ENCODE measurements around the gene MYO1B.

MYO1B gene

DNA sequence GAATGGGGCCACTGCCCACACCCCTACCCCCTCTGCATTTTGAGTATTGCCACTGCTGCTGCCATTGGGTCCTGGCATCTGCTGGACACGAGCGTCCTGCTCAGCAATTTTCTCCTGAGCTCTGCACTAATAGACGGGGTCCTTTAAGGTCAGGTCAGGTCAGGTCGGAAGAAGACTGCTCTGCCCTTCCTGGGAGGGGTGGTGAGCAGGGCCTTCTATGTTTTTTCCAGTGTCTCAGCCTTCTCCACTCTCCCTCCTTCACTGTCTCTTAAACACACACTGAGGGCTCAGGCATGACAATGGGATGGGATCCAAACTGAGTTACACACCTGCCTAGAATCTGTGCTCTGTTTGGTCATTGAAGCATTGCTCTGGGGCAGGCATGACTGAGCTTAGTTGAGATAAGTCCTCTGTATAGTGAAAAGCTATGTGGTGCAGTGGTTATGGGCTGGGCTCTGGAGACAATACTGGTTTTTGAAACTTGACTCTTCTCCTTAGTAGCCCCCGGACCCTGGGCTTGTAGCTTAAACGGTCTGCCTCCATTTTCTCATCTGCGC, 10.6 kb downstream of the MYO1B start:
- Histone ChIP-seq H4K20me1 (ENCODE audit: insufficient read depth) (no peaks in the 10 kb centered on the region), H3K36me3 (ENCODE audit: insufficient read depth) (no peaks in the 10 kb centered on the region), H3K27ac (no peak overlapping the region), H3K4me2 (no peak overlapping the region), H3K27me3 (ENCODE audit: insufficient read depth, low read depth) (no peaks in the 10 kb centered on the region; the same call in 1 of the 2 replicates), H2AFZ (ENCODE audit: low read depth) (no peak overlapping the region), H3K4me3 (IDR thresholded peaks at IDR 0.05; ENCODE audit: insufficient read depth, low read depth, low read length) (no peak overlapping the region), H3K79me2 (ENCODE audit: insufficient read depth, low read depth) (no peaks in the 10 kb centered on the region), H3K9ac (no peak overlapping the region), H3K4me1 (ENCODE audit: low read depth, poor library complexity, severe bottlenecking) (no peaks in the 10 kb centered on the region)
- TF ChIP-seq, protein P1, sequence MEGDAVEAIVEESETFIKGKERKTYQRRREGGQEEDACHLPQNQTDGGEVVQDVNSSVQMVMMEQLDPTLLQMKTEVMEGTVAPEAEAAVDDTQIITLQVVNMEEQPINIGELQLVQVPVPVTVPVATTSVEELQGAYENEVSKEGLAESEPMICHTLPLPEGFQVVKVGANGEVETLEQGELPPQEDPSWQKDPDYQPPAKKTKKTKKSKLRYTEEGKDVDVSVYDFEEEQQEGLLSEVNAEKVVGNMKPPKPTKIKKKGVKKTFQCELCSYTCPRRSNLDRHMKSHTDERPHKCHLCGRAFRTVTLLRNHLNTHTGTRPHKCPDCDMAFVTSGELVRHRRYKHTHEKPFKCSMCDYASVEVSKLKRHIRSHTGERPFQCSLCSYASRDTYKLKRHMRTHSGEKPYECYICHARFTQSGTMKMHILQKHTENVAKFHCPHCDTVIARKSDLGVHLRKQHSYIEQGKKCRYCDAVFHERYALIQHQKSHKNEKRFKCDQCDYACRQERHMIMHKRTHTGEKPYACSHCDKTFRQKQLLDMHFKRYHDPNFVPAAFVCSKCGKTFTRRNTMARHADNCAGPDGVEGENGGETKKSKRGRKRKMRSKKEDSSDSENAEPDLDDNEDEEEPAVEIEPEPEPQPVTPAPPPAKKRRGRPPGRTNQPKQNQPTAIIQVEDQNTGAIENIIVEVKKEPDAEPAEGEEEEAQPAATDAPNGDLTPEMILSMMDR (conservative IDR thresholded peaks at IDR 0.05; ENCODE audit: low read depth, low read length): no peak

DNA sequence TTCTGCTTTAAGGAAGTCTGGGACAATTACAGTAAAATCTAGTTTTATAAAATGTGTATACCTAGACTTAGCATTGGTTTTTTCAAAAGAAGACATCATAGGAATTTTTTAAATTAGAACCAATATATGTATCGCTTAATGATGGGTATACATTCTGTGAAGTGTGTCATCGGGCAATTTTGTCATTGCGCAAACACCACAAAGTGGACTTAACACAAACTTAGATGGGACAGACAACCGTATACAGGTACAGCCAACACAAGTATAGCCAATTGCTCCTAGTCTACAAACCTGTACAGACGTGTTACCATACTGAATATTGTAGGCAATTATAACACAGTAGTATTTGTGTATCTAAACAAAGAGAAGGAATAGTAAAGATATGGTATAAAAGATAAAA, 12.7 kb downstream of the MYO1B start:
- no peaks in the 10 kb centered on the region for H4K20me1 ChIP-seq (ENCODE audit: insufficient read depth)
- no peaks in the 10 kb centered on the region for H3K79me2 ChIP-seq (ENCODE audit: insufficient read depth, low read depth)

DNA sequence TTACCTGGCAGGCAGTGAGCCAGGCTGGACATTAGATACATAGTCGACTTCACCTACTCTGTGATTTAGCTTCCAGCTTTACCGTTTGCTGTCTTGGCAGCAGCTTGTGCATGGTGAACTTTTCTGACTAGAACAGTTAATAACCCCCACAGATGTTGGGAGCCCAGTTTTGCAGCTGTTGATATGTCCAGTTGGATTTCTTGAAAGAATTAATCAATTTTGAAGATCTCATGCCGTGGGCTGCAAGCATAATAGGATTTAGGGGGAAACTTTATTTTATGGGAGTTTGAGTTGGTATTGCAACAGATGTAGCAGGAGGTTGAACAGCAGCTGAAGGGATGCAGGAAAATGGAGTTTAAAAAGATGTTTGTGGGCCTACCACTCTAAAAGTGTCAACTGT, 13.8 kb downstream of the MYO1B start:
- TF ChIP-seq, protein P1 (conservative IDR thresholded peaks at IDR 0.05; ENCODE audit: low read depth, low read length): no peak
- no peak overlapping the region for H3K4me3 ChIP-seq (IDR thresholded peaks at IDR 0.05; ENCODE audit: insufficient read depth, low read depth, low read length)
- no peaks in the 10 kb centered on the region for H3K79me2 ChIP-seq (ENCODE audit: insufficient read depth, low read depth)
- H3K27ac ChIP-seq: no peak overlapping the region
- H2AFZ ChIP-seq (ENCODE audit: low read depth): no peak overlapping the region
- no peak overlapping the region for H3K4me2 ChIP-seq
- no peaks in the 10 kb centered on the region for H3K36me3 ChIP-seq (ENCODE audit: insufficient read depth)
- H3K9ac ChIP-seq: no peak overlapping the region
- H3K27me3 ChIP-seq (ENCODE audit: insufficient read depth, low read depth): no peaks in the 10 kb centered on the region; the same call in 1 of the 2 replicates
- H4K20me1 ChIP-seq (ENCODE audit: insufficient read depth): no peaks in the 10 kb centered on the region
- H3K4me1 ChIP-seq (ENCODE audit: low read depth, poor library complexity, severe bottlenecking): no peaks in the 10 kb centered on the region

More for the DNA sequence above, 12.7 kb downstream of the MYO1B start:
- H3K27ac ChIP-seq: no peak overlapping the region
- H2AFZ ChIP-seq (ENCODE audit: low read depth): no peak overlapping the region
- no peak overlapping the region for H3K4me2 ChIP-seq
- no peak overlapping the region for H3K4me3 ChIP-seq (IDR thresholded peaks at IDR 0.05; ENCODE audit: insufficient read depth, low read depth, low read length)
- no peaks in the 10 kb centered on the region for H3K36me3 ChIP-seq (ENCODE audit: insufficient read depth)
- H3K4me1 ChIP-seq (ENCODE audit: low read depth, poor library complexity, severe bottlenecking): no peaks in the 10 kb centered on the region
- no peaks in the 10 kb centered on the region; the same call in 1 of the 2 replicates for H3K27me3 ChIP-seq (ENCODE audit: insufficient read depth, low read depth)
- H3K9ac ChIP-seq: no peak overlapping the region
- TF ChIP-seq, protein P1 (conservative IDR thresholded peaks at IDR 0.05; ENCODE audit: low read depth, low read length): no peak

DNA sequence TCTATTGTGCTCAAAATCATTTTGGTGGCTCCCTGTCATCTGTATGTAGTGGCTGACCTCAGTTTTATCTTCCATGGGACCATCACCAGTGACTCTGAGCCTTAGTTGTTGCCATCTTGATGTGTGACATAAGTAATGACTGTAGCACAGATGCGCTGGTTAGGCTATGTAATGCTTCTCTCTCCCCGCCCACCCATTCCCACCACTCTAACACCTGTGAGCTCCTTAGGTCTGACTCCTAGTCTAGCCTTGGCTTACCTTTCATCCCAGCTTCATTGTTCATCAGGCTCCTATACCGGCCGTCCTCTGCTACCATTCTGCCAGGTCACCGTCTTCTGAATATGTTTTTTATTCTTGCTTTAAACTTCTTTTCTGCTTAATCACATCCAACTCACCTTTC, 17.2 kb downstream of the MYO1B start:
- H3K79me2 ChIP-seq (ENCODE audit: insufficient read depth, low read depth): no peaks in the 10 kb centered on the region
- no peak overlapping the region for H2AFZ ChIP-seq (ENCODE audit: low read depth)
- no peak overlapping the region for H3K27ac ChIP-seq
- H3K4me1 ChIP-seq (ENCODE audit: low read depth, poor library complexity, severe bottlenecking): no peaks in the 10 kb centered on the region
- TF ChIP-seq, protein P1 (conservative IDR thresholded peaks at IDR 0.05; ENCODE audit: low read depth, low read length): no peak
- H3K36me3 ChIP-seq (ENCODE audit: insufficient read depth): no peaks in the 10 kb centered on the region
- no peaks in the 10 kb centered on the region for H4K20me1 ChIP-seq (ENCODE audit: insufficient read depth)
- H3K27me3 ChIP-seq (ENCODE audit: insufficient read depth, low read depth): no peaks in the 10 kb centered on the region; the same call in 1 of the 2 replicates
- H3K4me2 ChIP-seq: no peak overlapping the region
- H3K4me3 ChIP-seq (IDR thresholded peaks at IDR 0.05; ENCODE audit: insufficient read depth, low read depth, low read length): no peak overlapping the region
- H3K9ac ChIP-seq: no peak overlapping the region

Measured in KMS-11 (cell line).